Adrenal gland (tissue), 12 donors: ENCODE measurements around the gene MLN. TPM values are rescaled to one million over a fixed set of nuclear protein-coding genes. Genes with fewer than 3 reads are reported as not detected.

Experiments
- DNase-seq, 7 donors: peaks; one replicate each; pipeline ENCODE4 v3.0.0-alpha.2; 2019 to 2020
- H3K27ac ChIP-seq, 5 donors: fragments of 200-600 bp; sonication (generic) in 4 of 5; 1 replicate in 3 of 5; 2 replicates in 2 of 5; pipeline versions ENCODE4 v1.5.1 to v1.8.0; 2016 to 2020; ENCODE audit warnings: mild to moderate bottlenecking in 1 of 5
- H3K27me3 ChIP-seq: fragments of 200-600 bp; 2 replicates; pipeline ENCODE4 v1.8.0; 2021
- H3K36me3 ChIP-seq, 2 donors: fragments of 200-600 bp; replicated peaks in 1 of 2; 1 replicate in 1 of 2; 2 replicates in 1 of 2; pipeline versions ENCODE4 v1.5.1 to v1.8.0; 2018 to 2022
- H3K4me1 ChIP-seq, 2 donors: fragments of 200-600 bp; replicated peaks in 1 of 2; 1 replicate in 1 of 2; 2 replicates in 1 of 2; pipeline versions ENCODE4 v1.5.1 to v1.8.0; 2018 to 2021
- H3K4me3 ChIP-seq, 4 donors: fragments of 200-600 bp; sonication (generic) in 3 of 4; one replicate each; pipeline ENCODE4 v1.5.1; 2016 to 2018
- H3K9me3 ChIP-seq, 3 donors: fragments of 200-600 bp; sonication (generic) in 1 of 3; replicated peaks in 1 of 3; 1 replicate in 2 of 3; 2 replicates in 1 of 3; pipeline versions ENCODE4 v1.5.1 to v1.8.0; 2016 to 2021
- CTCF ChIP-seq, 6 experiments: fragments of 450-650 bp in 4 of 6; fragments of 200-600 bp in 2 of 6; sonication (generic) in 1 of 6; IDR thresholded peaks; 1 replicate in 5 of 6; 2 replicates in 1 of 6; pipeline versions ENCODE4 v1.5.1 to v1.8.0; 2016 to 2021; ENCODE audit warnings: antibody characterized with exemption in 6 of 6, mild to moderate bottlenecking in 2 of 6, moderate library complexity in 1 of 6
- POLR2A ChIP-seq, 2 donors: fragments of 450-650 bp; IDR thresholded peaks; one replicate each; pipeline ENCODE4 v1.6.1; 2017; ENCODE audit warnings: antibody characterized with exemption in 2 of 2, mild to moderate bottlenecking in 2 of 2, moderate library complexity in 1 of 2
- WGBS, 4 donors: extraction: QIAGEN DNeasy Blood & Tissue Kit in 2 of 4; methylation state at CpG; one replicate each; pipeline versions ENCODE4 v1.1.5 to v1.1.7; 2013 to 2017; 5-methylcytosine and 5-hydroxymethylcytosine counted together
- intact Hi-C, 2 donors: fragments of 100-400 bp; cut with DNase I; formaldehyde crosslinking; loops; one replicate each; pipeline versions ENCODE4 v1.14.1 to v1.15.0; 2022 to 2023
- polyA plus RNA-seq, 3 donors: library from polyadenylated mRNA; stranded (reverse); fragments of 200-250 nt in 2 of 3; fragments of 350-450 nt in 1 of 3; fragmentation: Illumina TruSeq in 1 of 3; extraction: RNeasy Lipid Tissue Mini Kit (QIAGEN cat#74804) in 1 of 3; gene quantifications; one replicate each; pipeline ENCODE4 v1.2.3, GENCODE V29; 2013 to 2014
- total RNA-seq, 9 donors: library from RNA; depleted of rRNA in 4 of 9; stranded (reverse); fragments of >200 nt in 4 of 9; fragments of 120-200 nt in 1 of 9; fragmentation: NEBNext Ultra II Directional in 1 of 9; extraction: Animal tissue kit (Norgen Biotek cat#: 25700) in 1 of 9; gene quantifications; one replicate each; pipeline versions ENCODE4 v1.1.0 to v1.2.4, GENCODE V29; 2013 to 2023
- donor health status: healthy with polysubstance abuse.
- donor health status: Bipolar disorder and iron deficiency.
- donor health status: DM: yes; HTN: yes; CAD: no.
- donor health status: DM: no; HTN: no; CAD: no.
- donor health status: DM: no; HTN: no; CAD: no.
- donor health status: DM: yes; HTN: yes; CAD: no.

Gene MLN
- total and polyA plus RNA-seq, 12 donors = not detected

- H3K27ac ChIP-seq = no peak overlapping the region
- H3K4me1 ChIP-seq = no peaks in the 10 kb centered on the region
- WGBS, 4 donors = 83 to 93% (median 90%) methylated on average over 6 of the region's 6 CpGs
- TF ChIP-seq POLR2A (IDR thresholded peaks at IDR 0.05) (no peak), CTCF (IDR thresholded peaks at IDR 0.05) (no peak)
- intact Hi-C loops = no loop called here
- H3K36me3 ChIP-seq = no peaks in the 10 kb centered on the region
- H3K4me3 ChIP-seq = no peak overlapping the region
- no peaks in the 10 kb centered on the region for H3K27me3 ChIP-seq
- DNase-seq = no peak
- no peaks in the 10 kb centered on the region for H3K9me3 ChIP-seq
Measured at GRCh38 chr6:33847078-33847477, 43.3 kb upstream of the MLN start.

GRCh38 chr6:33846226-33846625 is 42.4 kb upstream of the MLN start:
- H3K4me1 ChIP-seq = no peaks in the 10 kb centered on the region
- H3K4me3 ChIP-seq = no peak overlapping the region

GRCh38 chr6:33845031-33845745 is 41.4 kb upstream of the MLN start:
- WGBS, 4 donors = 59 to 76% (median 67%) methylated on average over 4 of the region's 4 CpGs
- H3K36me3 ChIP-seq = no peaks in the 10 kb centered on the region
- H3K4me1 ChIP-seq = peaks cover 6 to 7% of the 10 kb centered on the region in 2 donors
- intact Hi-C loops = no loop called here
- H3K27ac ChIP-seq = no peak overlapping the region
- no peak overlapping the region for H3K4me3 ChIP-seq
- TF ChIP-seq POLR2A (IDR thresholded peaks at IDR 0.05) (no peak), CTCF (IDR thresholded peaks at IDR 0.05) (no peak)
- no peak for DNase-seq
- H3K9me3 ChIP-seq = no peaks in the 10 kb centered on the region
- no peaks in the 10 kb centered on the region for H3K27me3 ChIP-seq

More at GRCh38 chr6:33846226-33846625, 42.4 kb upstream of the MLN start:
- DNase-seq = no peak
- TF ChIP-seq POLR2A (IDR thresholded peaks at IDR 0.05) = no peak
- no peak for TF ChIP-seq CTCF (IDR thresholded peaks at IDR 0.05)
- Histone ChIP-seq H3K27me3 (no peaks in the 10 kb centered on the region), H3K36me3 (no peaks in the 10 kb centered on the region), H3K9me3 (no peaks in the 10 kb centered on the region), H3K27ac (no peak overlapping the region)
- 84 to 89% (median 86%) methylated on average over 2 of the region's 2 CpGs for WGBS, 4 donors
- intact Hi-C loops = no loop called here

GRCh38 chr6:33843131-33844121 is 39.6 kb upstream of the MLN start:
- Histone ChIP-seq H3K36me3 (no peaks in the 10 kb centered on the region), H3K27ac (no peak overlapping the region)
- no peak for DNase-seq

More at GRCh38 chr6:33843131-33844121, 39.6 kb upstream of the MLN start:
- TF ChIP-seq CTCF (IDR thresholded peaks at IDR 0.05) (no peak), POLR2A (IDR thresholded peaks at IDR 0.05) (no peak)
- WGBS, 4 donors = 69 to 76% (median 75%) methylated on average over 24 of the region's 24 CpGs
- Histone ChIP-seq H3K4me1 (peaks cover 13 to 15% of the 10 kb centered on the region in 2 donors), H3K4me3 (no peak overlapping the region), H3K9me3 (no peaks in the 10 kb centered on the region), H3K27me3 (no peaks in the 10 kb centered on the region)
- intact Hi-C loops = no loop called here
